MCF 10A (cell line): ENCODE results near the gene AP4M1. TPM values are rescaled to one million over a fixed set of nuclear protein-coding genes. Genes with fewer than 3 reads are reported as not detected.
A peak's percentile ranks its signal among the peaks of the same experiment; 100 is the strongest.

Experiments
- BruUV-seq: library from RNA; stranded (reverse); fragments of 400-500 nt; replicated peaks from 2 replicates; lab custom pipeline; 2021; lab: Mats Ljungman, UMichigan
- CTCF ChIA-PET: fragments of 300-600 bp; sonication (Branson Sonifier 250); formaldehyde crosslinking; extraction: SDS; loops from one replicate; lab custom pipeline; 2021; ENCODE audit warnings: antibody characterized with exemption, inconsistent platforms; lab: Yijun Ruan, JAX
- POLR2A ChIA-PET: fragments of 300-600, 350-650 bp; sonication (Branson Sonifier 250); formaldehyde crosslinking; extraction: SDS; loops from one replicate; lab custom pipeline; 2020; ENCODE audit warnings: antibody characterized with exemption, inconsistent platforms; lab: Yijun Ruan, JAX
- DNase-seq: peaks from one replicate; pipeline ENCODE4 v3.0.0-alpha.2; 2018; ENCODE audit not compliant: unreplicated experiment
- H3K27ac Mint-ChIP-seq: one replicate; pipeline ENCODE4 v1.8.0; 2022; ENCODE audit warnings: mild to moderate bottlenecking, low read depth, mixed read lengths; ENCODE audit not compliant: unreplicated experiment
- H3K27me3 Mint-ChIP-seq: one replicate; pipeline ENCODE4 v1.8.0; 2022; ENCODE audit warnings: mixed read lengths; ENCODE audit not compliant: insufficient read depth, unreplicated experiment
- H3K36me3 Mint-ChIP-seq: one replicate; pipeline ENCODE4 v1.8.0; 2022; ENCODE audit warnings: mild to moderate bottlenecking, moderate library complexity, mixed read lengths; ENCODE audit not compliant: insufficient read depth, unreplicated experiment
- H3K4me1 Mint-ChIP-seq: one replicate; pipeline ENCODE4 v1.8.0; 2022; ENCODE audit warnings: mixed read lengths; ENCODE audit not compliant: insufficient read depth, unreplicated experiment
- H3K4me3 Mint-ChIP-seq: one replicate; pipeline ENCODE4 v1.8.0; 2022; ENCODE audit warnings: mild to moderate bottlenecking, moderate library complexity, mixed read lengths; ENCODE audit not compliant: unreplicated experiment
- H3K9me3 Mint-ChIP-seq: one replicate; pipeline ENCODE4 v1.8.0; 2022; ENCODE audit warnings: mixed read lengths; ENCODE audit not compliant: unreplicated experiment
- intact Hi-C: fragments of 100-400 bp; cut with micrococcal nuclease; formaldehyde crosslinking; loops from 2 replicates; pipeline ENCODE4 v1.14.1; 2022
- total RNA-seq: library from RNA; stranded (reverse); gene quantifications from 2 replicates; pipeline ENCODE4 v1.2.3, GENCODE V29; 2022
- TF ChIP-seq, protein P1 (sequence below): fragments of 200-600 bp; IDR thresholded peaks from one replicate; pipeline ENCODE4 v1.8.0; 2022; ENCODE audit warnings: antibody characterized with exemption, mild to moderate bottlenecking; ENCODE audit not compliant: unreplicated experiment

Gene AP4M1
- total RNA-seq, 1 experiment from 2014 or later: 13.5 TPM

DNA sequence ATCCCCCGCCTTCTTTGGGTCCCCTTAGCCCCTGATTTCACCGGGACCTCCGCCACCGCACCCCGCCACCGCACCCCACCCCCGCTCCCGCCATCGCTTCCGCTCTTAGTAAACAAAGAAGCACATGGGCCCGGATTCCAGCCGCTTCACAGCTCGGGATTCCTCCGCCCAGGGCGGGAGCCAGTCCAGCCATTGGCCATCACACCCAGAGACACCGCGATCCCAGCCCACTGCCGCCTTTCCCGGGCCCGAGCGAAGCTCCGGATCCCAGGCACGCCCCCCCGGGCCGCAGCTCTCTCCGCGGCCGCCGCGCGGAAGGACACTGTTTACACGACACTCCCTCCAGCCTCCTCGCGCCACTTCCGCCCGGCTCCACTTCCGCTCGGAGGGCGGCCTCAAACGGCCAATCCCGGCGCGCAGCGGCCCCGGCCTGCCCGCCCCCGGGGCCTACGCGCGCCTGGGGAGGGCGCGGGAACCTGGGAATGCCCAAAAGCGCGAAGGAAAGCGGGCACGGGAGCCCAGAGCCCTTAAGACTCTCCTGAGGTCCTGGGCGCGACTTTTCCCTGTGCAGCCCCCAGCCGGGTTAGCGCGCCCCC lies 925 bp upstream of the AP4M1 start:
- H3K4me3 Mint-ChIP-seq: peak overlapping the region; percentile 98
- no TSS peak for BruUV-seq
- no peaks in the 10 kb centered on the region for H3K27me3 Mint-ChIP-seq
- CTCF ChIA-PET: interaction anchor here (0.5 to 3.0 kb wide), 3 partner anchors 18 to 178 kb away, joined by 3 to 16 read pairs (median 3); no protein-coding TSS in a partner anchor
- intact Hi-C loops: loop anchor here (1.0 to 2.0 kb wide), 3 partner anchors 11 to 20 kb away; partner anchors contain the start of genes CNPY4, TAF6 and ZNF3
- peak; percentile 94 for DNase-seq
- H3K27ac Mint-ChIP-seq: peak overlapping the region; percentile 99
- peaks cover 32% of the 10 kb centered on the region for H3K4me1 Mint-ChIP-seq
- POLR2A ChIA-PET: interaction anchor here (0.7 to 5.8 kb wide), 20 partner anchors 11 to 595 kb away, joined by 3 to 92 read pairs (median 8); partner anchors contain the start of genes CNPY4, COPS6, LAMTOR4 and MBLAC1
- peaks cover 78% of the 10 kb centered on the region for H3K36me3 Mint-ChIP-seq
- H3K9me3 Mint-ChIP-seq: no peaks in the 10 kb centered on the region
- TF ChIP-seq, protein P1, sequence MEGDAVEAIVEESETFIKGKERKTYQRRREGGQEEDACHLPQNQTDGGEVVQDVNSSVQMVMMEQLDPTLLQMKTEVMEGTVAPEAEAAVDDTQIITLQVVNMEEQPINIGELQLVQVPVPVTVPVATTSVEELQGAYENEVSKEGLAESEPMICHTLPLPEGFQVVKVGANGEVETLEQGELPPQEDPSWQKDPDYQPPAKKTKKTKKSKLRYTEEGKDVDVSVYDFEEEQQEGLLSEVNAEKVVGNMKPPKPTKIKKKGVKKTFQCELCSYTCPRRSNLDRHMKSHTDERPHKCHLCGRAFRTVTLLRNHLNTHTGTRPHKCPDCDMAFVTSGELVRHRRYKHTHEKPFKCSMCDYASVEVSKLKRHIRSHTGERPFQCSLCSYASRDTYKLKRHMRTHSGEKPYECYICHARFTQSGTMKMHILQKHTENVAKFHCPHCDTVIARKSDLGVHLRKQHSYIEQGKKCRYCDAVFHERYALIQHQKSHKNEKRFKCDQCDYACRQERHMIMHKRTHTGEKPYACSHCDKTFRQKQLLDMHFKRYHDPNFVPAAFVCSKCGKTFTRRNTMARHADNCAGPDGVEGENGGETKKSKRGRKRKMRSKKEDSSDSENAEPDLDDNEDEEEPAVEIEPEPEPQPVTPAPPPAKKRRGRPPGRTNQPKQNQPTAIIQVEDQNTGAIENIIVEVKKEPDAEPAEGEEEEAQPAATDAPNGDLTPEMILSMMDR: no peak

DNA sequence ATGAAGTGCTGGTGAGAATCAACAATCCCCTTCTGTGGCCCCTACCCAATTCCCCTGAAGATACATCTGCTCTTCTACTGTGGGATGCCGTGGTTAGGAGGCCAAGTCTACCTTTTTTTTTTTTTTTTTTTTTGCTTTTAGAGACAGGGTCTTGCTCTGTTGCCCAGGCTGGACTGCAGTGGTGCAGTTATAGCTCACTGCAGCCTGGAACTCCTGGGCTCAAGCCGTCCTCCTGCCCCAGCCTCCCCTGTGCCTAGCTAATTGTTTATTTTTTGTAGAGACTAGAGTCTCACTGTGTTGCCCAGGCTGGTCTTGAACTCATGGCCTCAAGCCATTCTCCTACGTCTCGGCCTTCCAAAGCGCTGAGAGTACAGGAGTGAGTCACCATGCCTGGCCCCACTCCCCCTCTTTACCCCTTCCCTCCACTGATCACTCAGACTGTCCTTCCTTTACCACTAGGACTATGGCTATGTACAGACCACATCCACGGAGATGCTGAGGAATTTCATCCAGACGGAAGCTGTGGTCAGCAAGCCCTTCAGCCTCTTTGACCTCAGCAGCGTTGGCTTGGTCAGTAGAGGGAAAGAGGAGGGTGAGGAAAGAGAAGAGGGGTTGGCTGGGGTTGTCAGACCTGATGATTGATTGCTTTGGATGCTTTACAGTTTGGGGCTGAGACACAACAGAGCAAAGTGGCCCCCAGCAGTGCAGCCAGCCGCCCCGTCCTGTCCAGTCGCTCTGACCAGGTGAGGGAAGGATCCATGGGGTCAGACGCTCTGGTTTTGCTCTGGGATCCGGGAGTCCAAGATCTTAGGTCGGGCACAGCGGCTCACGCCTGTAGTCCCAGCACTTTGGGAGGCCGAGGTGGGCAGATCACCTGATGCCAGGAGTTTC lies 1.8 kb downstream of the AP4M1 start:
- no peak for DNase-seq
- ChIA-PET CTCF (interaction anchor here (0.7 to 3.0 kb wide), 3 partner anchors 27 to 115 kb away, joined by 3 to 16 read pairs (median 4); no protein-coding TSS in a partner anchor), POLR2A (interaction anchor here (3.4 to 5.8 kb wide), 3 partner anchors 11 to 21 kb away, joined by 45 to 92 read pairs (median 47); partner anchors contain the start of genes COPS6 and MBLAC1)
- no peaks in the 10 kb centered on the region for H3K27me3 Mint-ChIP-seq
- no peaks in the 10 kb centered on the region for H3K9me3 Mint-ChIP-seq
- TSS peak; percentile 32 for BruUV-seq
- peak overlapping the region; percentile 39 for H3K27ac Mint-ChIP-seq
- TF ChIP-seq, protein P1: no peak
- intact Hi-C loops: no loop called here
- H3K4me1 Mint-ChIP-seq: peaks cover 22% of the 10 kb centered on the region
- peak overlapping the region; percentile 98 for H3K4me3 Mint-ChIP-seq
- H3K36me3 Mint-ChIP-seq: peaks cover 67% of the 10 kb centered on the region

DNA sequence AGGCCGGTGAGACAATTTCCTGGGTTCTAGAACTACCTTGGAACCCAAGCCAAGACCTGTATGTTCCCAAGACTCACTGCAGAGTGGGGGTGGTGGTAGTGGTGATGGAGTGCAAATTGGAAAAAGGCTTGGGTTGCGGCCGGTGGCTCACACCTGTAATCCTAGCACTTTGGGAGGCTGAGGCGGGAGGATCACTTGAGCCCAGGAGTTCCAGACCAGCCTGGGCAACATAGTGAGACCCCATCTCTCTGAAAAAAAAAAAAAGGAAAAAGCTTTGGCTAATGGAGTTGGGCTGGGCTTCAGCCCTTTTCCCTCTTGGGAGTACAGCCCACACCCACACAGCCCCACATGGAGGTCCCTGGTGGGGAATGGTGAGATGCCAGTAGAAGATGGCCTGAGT lies 4.1 kb downstream of the AP4M1 start:
- no peak for DNase-seq
- peaks cover 4% of the 10 kb centered on the region for H3K4me1 Mint-ChIP-seq
- no peaks in the 10 kb centered on the region for H3K27me3 Mint-ChIP-seq
- TF ChIP-seq, protein P1: no peak
- H3K9me3 Mint-ChIP-seq: no peaks in the 10 kb centered on the region
- peaks cover 51% of the 10 kb centered on the region for H3K36me3 Mint-ChIP-seq
- no peak overlapping the region for H3K4me3 Mint-ChIP-seq
- ChIA-PET POLR2A (interaction anchor here (0.8 to 5.8 kb wide), 3 partner anchors 9 to 21 kb away, joined by 3 to 45 read pairs (median 3); partner anchors contain the start of genes COPS6 and MBLAC1), CTCF (interaction anchor here (0.7 to 1.0 kb wide), 2 partner anchors 21 to 980 kb away, joined by 3 to 4 read pairs; partner anchors contain the start of genes MBLAC1 and TRIM56)
- H3K27ac Mint-ChIP-seq: no peak overlapping the region
- BruUV-seq: no TSS peak
- intact Hi-C loops: no loop called here
